ENCODE results near the gene EEF2K.

The EEF2K gene

GRCh38 chr16:22323173-22323958, 117.3 kb downstream of the EEF2K start:
- DNase-seq (ENCODE audit: low read depth), result no peak

DNA sequence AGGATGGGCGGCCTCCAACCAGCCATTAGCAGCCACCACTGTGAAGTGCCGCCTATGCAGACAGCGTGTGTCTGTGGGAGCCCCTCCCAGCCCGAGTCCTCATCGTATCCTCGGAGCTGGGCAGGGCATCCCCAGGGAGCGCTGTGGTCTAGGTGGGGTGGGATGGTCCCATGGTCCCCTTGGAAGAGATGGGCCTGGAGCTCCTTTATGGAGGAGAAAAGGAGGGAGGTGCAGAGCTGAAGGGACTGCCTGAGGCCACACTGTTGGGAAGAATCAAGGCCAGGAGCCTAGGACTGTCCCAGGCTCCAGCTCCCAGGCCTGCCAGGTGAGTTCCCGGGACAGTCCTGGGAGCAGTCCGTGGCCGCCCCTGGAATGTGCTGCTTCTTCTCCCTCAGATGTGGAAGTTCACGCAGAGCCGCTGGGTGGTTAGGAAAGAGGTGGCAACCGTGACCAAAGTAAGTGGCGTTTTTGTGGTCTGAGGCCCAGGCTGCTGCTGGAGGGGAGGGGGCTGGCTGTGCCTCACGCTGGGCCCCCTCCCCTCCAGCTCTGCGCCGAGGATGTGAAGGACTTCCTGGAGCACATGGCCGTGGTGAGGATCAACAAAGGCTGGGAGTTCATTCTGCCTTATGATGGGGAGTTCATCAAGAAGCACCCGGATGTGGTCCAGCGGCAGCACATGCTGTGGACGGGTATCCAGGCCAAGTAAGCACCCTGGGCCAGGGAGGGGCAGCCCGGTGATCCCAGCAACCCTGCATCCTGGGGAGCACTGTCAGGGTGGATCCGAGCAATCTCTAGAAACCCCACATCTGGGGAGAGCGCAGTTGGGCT, 118.1 kb downstream of the EEF2K start:
- no peak overlapping the region for H3K4me3 ChIP-seq (ENCODE audit: low read depth, low read length)
- DNase-seq (ENCODE audit: low read depth), result no peak

More at GRCh38 chr16:22323173-22323958, 117.3 kb downstream of the EEF2K start:
- H3K4me3 ChIP-seq (ENCODE audit: low read depth, low read length), result no peak overlapping the region

- no peak for DNase-seq (ENCODE audit: low read depth)
- H3K4me3 ChIP-seq (ENCODE audit: low read depth, low read length), result no peak overlapping the region
Measured at GRCh38 chr16:22324787-22325597, 118.9 kb downstream of the EEF2K start.

DNA sequence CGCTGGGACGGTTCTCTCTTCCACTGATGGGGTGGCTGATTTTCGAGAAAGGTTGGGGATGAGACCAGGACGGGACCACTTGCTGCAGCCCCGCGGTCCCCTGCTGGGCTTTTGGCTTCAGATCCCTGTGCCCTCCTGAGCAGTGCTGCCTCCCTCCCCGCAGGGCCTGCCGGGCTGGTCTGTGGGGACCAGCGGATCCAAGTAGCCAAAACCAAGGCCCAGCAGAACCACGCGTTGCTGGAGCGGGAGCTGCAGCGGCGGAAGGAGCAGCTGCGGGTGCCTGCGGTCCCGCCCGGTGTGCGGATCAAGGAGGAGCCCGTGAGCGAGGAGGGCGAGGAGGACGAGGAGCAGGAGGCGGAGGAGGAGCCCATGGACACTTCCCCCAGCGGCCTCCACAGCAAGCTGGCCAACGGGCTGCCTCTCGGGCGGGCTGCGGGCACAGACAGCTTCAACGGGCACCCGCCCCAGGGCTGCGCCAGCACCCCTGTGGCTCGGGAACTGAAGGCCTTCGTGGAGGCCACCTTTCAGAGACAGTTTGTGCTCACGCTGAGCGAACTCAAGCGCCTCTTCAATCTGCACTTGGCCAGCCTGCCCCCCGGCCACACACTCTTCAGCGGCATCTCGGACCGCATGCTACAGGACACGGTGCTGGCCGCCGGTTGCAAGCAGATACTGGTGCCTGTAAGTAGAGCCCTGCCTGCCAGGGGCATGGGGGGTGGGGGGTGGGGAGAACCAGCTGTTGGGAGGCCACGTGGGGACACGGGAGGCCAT, 119.7 kb downstream of the EEF2K start:
- no peak for DNase-seq (ENCODE audit: low read depth)
- no peak overlapping the region for H3K4me3 ChIP-seq (ENCODE audit: low read depth, low read length)

DNA sequence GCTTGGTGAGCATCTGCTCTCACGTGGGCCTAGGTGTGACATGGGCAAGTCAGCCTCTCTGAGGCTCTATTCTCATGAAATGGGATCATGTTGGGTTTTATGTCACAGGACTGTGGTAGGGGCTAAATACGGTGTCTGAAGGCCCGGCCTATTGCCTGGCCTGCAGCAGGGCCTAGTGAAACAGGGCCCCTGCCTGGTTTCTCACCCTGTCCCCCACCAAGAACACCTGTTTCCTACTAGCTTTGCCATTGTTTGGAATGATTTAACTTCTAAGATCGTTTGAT, 120.2 kb downstream of the EEF2K start:
- DNase-seq (ENCODE audit: low read depth), result no peak
- H3K4me3 ChIP-seq (ENCODE audit: low read depth, low read length), result no peak overlapping the region

GRCh38 chr16:22326771-22327445, 120.8 kb downstream of the EEF2K start:
- no peak for DNase-seq (ENCODE audit: low read depth)
- H3K4me3 ChIP-seq (ENCODE audit: low read depth, low read length), result no peak overlapping the region

GRCh38 chr16:22327446-22327775, 121.3 kb downstream of the EEF2K start:
- no peak overlapping the region for H3K4me3 ChIP-seq (ENCODE audit: low read depth, low read length)
- no peak for DNase-seq (ENCODE audit: low read depth)

GRCh38 chr16:22328081-22328725, 122.1 kb downstream of the EEF2K start:
- H3K4me3 ChIP-seq (ENCODE audit: low read depth, low read length), result no peak overlapping the region
- DNase-seq (ENCODE audit: low read depth), result no peak

GRCh38 chr16:22329199-22329695, 123.2 kb downstream of the EEF2K start:
- no peak overlapping the region for H3K4me3 ChIP-seq (ENCODE audit: low read depth, low read length)

GRCh38 chr16:22330326-22330725, 124.2 kb downstream of the EEF2K start:
- no peak for DNase-seq (ENCODE audit: low read depth)
- H3K4me3 ChIP-seq (ENCODE audit: low read depth, low read length), result no peak overlapping the region

More at GRCh38 chr16:22329199-22329695, 123.2 kb downstream of the EEF2K start:
- DNase-seq (ENCODE audit: low read depth), result no peak

- H3K4me3 ChIP-seq (ENCODE audit: low read depth, low read length), result no peak overlapping the region
- no peak for DNase-seq (ENCODE audit: low read depth)
Measured at GRCh38 chr16:22333457-22333994, 127.4 kb downstream of the EEF2K start.

DNA sequence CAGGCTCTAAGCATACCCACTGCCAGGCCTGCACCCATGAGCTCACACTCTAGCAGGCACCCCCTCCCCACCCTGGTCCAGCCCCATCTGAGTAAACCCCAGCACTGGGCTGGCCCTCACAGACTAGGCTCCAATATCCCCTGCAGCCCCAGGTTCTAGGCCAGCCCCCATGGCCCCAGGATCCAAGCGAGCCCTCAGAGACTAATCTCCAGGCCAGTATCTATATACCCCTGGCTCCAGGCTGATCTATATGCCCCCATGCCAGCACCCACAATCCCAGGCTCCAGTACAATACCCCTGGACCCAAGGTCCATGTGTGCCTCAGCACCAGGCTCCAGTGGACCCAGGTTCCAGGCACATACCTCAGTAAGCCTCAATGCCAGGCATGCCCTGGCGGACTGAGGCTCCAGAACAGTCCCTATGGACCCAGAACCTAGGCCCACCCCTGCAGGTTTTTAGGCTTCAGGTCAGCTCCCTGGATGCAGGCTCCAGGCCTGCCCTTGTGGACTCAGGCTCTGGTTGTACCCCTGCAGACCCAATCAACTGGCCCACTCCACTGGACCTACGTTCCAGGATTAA, 129.7 kb downstream of the EEF2K start:
- no peak for DNase-seq (ENCODE audit: low read depth)
- no peak overlapping the region for H3K4me3 ChIP-seq (ENCODE audit: low read depth, low read length)

DNA sequence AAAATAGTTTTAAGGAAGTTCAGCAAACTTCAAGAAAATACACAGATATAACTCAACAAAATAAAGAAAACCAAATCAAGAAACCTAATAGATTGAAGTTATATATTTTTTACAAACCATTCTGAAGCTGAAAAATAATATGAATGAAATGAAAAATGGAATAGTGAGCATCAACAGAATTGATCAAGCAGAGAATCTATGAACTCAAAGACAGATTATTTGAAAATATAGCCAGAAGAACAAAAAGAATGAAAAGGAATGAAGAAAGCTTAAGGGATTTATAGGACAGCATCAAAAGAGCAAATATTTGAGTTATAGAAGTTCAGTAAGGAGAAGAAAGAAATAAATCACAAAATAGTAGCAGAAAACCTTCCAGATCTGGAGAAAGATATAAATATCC, 130.5 kb downstream of the EEF2K start:
- H3K4me3 ChIP-seq (ENCODE audit: low read depth, low read length), result no peak overlapping the region
- DNase-seq (ENCODE audit: low read depth), result no peak

- H3K4me3 ChIP-seq (ENCODE audit: low read depth, low read length), result no peak overlapping the region
- no peak for DNase-seq (ENCODE audit: low read depth)
Measured at GRCh38 chr16:22337045-22337444, 131.0 kb downstream of the EEF2K start.

DNA sequence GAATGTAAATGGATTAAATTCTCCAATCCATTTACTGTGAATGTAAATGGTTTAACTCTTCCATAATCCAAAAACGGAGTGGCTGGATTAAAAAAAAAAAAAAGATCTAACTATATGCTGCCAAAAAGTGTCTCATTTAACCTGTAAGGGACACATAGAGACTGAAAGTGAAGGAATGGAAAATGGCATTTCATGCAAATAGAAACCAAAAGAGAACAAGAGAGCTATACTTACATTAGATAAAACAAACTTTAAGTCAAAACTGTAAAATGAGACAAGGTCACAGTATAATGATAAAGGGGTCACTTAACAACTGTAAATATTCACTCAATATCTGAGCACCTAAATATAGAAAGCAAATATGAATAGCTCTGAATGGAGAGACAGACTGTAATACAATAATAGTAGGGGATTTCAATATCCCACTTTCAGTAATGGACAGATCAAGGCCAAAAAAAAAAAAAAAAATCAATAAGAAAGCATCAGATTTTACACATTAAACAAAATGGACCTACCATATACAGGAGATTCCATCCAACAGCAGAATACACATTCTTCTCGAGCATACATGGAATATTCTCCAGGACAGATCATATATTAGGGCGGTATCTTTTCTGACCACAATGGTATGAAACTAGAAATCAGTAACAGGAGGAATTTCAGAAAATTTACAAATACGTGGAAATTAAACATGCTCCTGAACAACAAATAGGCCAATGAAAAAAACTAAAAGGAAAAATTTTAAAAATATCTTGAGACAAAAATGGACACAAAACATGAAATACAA, 132.0 kb downstream of the EEF2K start:
- no peak overlapping the region for H3K4me3 ChIP-seq (ENCODE audit: low read depth, low read length)
- no peak for DNase-seq (ENCODE audit: low read depth)

All from skeletal muscle cell (primary cell).